K562 (cell line): ENCODE data around the gene EIF3K. TPM values are rescaled to one million over a fixed set of nuclear protein-coding genes. Genes with fewer than 3 reads are reported as not detected.

Source experiments
- EP300 ChIP-seq: IDR thresholded peaks from 2 replicates; pipeline ENCODE4 v1.6.1; 2012; ENCODE audit warnings: low read length, improper control_type of control experiment
- ETV5 ChIP-seq: sonication (generic); formaldehyde crosslinking; IDR thresholded peaks from 2 replicates; pipeline ENCODE4 v1.4.0; 2020; ENCODE audit warnings: low read depth, mild to moderate bottlenecking, missing genetic modification reagents
- GABPB2 ChIP-seq: fragments of 250-450 bp; sonication (Bioruptor Pico); conservative IDR thresholded peaks from 2 replicates; pipeline ENCODE4 v1.5.1; 2021; ENCODE audit warnings: mild to moderate bottlenecking
- NCOA6 ChIP-seq: fragments of 450-650 bp; IDR thresholded peaks from 2 replicates; pipeline ENCODE4 v1.6.1; 2017; ENCODE audit warnings: mild to moderate bottlenecking
- NFRKB ChIP-seq: fragments of 450-650 bp; IDR thresholded peaks from 2 replicates; pipeline ENCODE4 v1.6.1; 2016; ENCODE audit warnings: low read depth
- TARDBP ChIP-seq: fragments of 450-650 bp; IDR thresholded peaks from 2 replicates; pipeline ENCODE4 v1.6.1; 2016
- TCF7 ChIP-seq: sonication (generic); IDR thresholded peaks from 2 replicates; pipeline ENCODE4 v1.6.1; 2016; ENCODE audit warnings: antibody characterized with exemption, borderline replicate concordance
- ZNF76 ChIP-seq: fragments of 250-450 bp; sonication (Bioruptor Pico); IDR thresholded peaks from 2 replicates; pipeline ENCODE4 v1.4.0; 2020; ENCODE audit warnings: mild to moderate bottlenecking, moderate library complexity, borderline replicate concordance
- ZNF785 ChIP-seq: fragments of 250-450 bp; sonication (Bioruptor Pico); IDR thresholded peaks from 2 replicates; pipeline ENCODE4 v1.4.0; 2020; ENCODE audit warnings: mild to moderate bottlenecking
- polyA plus RNA-seq, 8 experiments: library from polyadenylated mRNA; depleted of rRNA in 4 of 8; stranded (reverse) in 5 of 8; unstranded in 3 of 8; fragments of >200 nt; fragmentation: Nextera tagmentation in 2 of 8; fragmentation: Illumina TruSeq in 1 of 8; extraction: Ambion mirVana in 2 of 8; extraction: Trizol in 1 of 8; gene quantifications; 2 replicates each; pipeline versions ENCODE4 v1.2.1 to v1.2.3, GENCODE V29; 2011 to 2014; ENCODE audit warnings: inconsistent platforms in 1 of 8, missing spikeins in 1 of 8
- total RNA-seq, 7 experiments: library from RNA; depleted of rRNA in 6 of 7; stranded (reverse); fragments of >200 nt in 6 of 7; fragmentation: Illumina TruSeq in 2 of 7; extraction: Trizol in 2 of 7; gene quantifications; 2 replicates each; pipeline versions ENCODE4 v1.2.1 to v1.2.3, GENCODE V29; 2011 to 2021; ENCODE audit warnings: low replicate concordance in 1 of 7
- TF ChIP-seq, protein P1 (sequence below): sonication (generic); formaldehyde crosslinking; IDR thresholded peaks from 2 replicates; pipeline ENCODE4 v1.8.0; 2023; ENCODE audit warnings: missing genetic modification reagents, mild to moderate bottlenecking, borderline replicate concordance
- TF ChIP-seq, protein P2 (sequence below): sonication (generic); formaldehyde crosslinking; IDR thresholded peaks from 2 replicates; pipeline ENCODE4 v1.8.1; 2023; ENCODE audit warnings: mild to moderate bottlenecking, missing genetic modification reagents
- TF ChIP-seq, protein P3 (sequence below): fragments of 250-450 bp; sonication (Bioruptor Pico); IDR thresholded peaks from 2 replicates; pipeline ENCODE4 v1.4.0; 2020

Gene EIF3K
- total and polyA plus RNA-seq, 9 of the 15 experiments (the other 6 are each of a cell fraction or from before 2014, with no cell fraction given), result 387 to 1,827 (median 733) TPM

DNA sequence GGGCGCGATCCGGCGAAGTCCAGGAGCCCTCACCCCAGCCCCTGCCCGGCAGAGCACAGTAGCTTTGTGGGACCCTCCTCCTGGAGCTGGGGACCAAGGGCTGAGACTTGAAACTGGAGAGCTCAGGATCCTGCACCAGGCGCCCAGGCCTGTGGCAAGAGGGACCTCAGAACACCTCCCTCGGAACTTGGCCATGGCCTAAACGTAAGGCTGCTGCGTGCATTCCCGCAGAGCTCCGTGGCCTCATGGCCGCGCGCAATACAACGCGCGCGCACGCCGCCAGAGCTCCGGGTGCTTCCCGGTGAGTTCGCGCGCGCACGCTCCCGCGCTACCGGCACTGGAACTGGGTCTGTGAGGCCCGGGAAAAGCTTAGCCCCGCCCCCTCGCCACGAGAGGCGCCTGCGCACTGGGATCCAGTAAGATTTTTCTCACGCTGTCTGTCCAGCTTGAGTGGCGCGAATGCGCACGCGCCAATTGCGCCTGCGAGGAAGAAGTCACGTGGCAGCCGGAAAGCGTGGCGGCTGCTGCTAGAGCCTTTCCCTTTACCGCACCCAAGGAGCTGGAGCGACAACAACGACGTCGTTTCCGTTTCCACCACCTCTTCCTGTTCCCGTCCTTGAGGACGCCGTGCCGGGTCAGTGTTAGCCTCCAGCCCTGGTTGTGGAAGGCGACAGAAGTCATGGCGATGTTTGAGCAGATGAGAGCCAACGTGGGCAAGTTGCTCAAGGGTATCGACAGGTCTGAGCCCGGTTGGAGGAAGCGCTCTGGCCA, at the start of gene EIF3K (continued):
- TF ChIP-seq NFRKB (no peak; the same call in 1 of the 2 replicates), TARDBP (no peak), ZNF785 (CRISPR knock-in tag) (no peak), TCF7 (peak; percentile 24; the same call in 1 of the 2 replicates), GABPB2 (no peak), NCOA6 (no peak), ZNF76 (CRISPR knock-in tag) (peak; percentile 71; the same call in 1 of the 2 replicates), ETV5 (CRISPR knock-in tag) (peak; percentile 48; the same call in 1 of the 2 replicates), EP300 (no peak)
- TF ChIP-seq, protein P1, sequence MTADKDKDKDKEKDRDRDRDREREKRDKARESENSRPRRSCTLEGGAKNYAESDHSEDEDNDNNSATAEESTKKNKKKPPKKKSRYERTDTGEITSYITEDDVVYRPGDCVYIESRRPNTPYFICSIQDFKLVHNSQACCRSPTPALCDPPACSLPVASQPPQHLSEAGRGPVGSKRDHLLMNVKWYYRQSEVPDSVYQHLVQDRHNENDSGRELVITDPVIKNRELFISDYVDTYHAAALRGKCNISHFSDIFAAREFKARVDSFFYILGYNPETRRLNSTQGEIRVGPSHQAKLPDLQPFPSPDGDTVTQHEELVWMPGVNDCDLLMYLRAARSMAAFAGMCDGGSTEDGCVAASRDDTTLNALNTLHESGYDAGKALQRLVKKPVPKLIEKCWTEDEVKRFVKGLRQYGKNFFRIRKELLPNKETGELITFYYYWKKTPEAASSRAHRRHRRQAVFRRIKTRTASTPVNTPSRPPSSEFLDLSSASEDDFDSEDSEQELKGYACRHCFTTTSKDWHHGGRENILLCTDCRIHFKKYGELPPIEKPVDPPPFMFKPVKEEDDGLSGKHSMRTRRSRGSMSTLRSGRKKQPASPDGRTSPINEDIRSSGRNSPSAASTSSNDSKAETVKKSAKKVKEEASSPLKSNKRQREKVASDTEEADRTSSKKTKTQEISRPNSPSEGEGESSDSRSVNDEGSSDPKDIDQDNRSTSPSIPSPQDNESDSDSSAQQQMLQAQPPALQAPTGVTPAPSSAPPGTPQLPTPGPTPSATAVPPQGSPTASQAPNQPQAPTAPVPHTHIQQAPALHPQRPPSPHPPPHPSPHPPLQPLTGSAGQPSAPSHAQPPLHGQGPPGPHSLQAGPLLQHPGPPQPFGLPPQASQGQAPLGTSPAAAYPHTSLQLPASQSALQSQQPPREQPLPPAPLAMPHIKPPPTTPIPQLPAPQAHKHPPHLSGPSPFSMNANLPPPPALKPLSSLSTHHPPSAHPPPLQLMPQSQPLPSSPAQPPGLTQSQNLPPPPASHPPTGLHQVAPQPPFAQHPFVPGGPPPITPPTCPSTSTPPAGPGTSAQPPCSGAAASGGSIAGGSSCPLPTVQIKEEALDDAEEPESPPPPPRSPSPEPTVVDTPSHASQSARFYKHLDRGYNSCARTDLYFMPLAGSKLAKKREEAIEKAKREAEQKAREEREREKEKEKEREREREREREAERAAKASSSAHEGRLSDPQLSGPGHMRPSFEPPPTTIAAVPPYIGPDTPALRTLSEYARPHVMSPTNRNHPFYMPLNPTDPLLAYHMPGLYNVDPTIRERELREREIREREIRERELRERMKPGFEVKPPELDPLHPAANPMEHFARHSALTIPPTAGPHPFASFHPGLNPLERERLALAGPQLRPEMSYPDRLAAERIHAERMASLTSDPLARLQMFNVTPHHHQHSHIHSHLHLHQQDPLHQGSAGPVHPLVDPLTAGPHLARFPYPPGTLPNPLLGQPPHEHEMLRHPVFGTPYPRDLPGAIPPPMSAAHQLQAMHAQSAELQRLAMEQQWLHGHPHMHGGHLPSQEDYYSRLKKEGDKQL, result no peak
- TF ChIP-seq, protein P2, sequence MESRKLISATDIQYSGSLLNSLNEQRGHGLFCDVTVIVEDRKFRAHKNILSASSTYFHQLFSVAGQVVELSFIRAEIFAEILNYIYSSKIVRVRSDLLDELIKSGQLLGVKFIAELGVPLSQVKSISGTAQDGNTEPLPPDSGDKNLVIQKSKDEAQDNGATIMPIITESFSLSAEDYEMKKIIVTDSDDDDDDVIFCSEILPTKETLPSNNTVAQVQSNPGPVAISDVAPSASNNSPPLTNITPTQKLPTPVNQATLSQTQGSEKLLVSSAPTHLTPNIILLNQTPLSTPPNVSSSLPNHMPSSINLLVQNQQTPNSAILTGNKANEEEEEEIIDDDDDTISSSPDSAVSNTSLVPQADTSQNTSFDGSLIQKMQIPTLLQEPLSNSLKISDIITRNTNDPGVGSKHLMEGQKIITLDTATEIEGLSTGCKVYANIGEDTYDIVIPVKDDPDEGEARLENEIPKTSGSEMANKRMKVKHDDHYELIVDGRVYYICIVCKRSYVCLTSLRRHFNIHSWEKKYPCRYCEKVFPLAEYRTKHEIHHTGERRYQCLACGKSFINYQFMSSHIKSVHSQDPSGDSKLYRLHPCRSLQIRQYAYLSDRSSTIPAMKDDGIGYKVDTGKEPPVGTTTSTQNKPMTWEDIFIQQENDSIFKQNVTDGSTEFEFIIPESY (CRISPR knock-in tag), result peak; percentile 56; the same call in 1 of the 2 replicates
- TF ChIP-seq, protein P3, sequence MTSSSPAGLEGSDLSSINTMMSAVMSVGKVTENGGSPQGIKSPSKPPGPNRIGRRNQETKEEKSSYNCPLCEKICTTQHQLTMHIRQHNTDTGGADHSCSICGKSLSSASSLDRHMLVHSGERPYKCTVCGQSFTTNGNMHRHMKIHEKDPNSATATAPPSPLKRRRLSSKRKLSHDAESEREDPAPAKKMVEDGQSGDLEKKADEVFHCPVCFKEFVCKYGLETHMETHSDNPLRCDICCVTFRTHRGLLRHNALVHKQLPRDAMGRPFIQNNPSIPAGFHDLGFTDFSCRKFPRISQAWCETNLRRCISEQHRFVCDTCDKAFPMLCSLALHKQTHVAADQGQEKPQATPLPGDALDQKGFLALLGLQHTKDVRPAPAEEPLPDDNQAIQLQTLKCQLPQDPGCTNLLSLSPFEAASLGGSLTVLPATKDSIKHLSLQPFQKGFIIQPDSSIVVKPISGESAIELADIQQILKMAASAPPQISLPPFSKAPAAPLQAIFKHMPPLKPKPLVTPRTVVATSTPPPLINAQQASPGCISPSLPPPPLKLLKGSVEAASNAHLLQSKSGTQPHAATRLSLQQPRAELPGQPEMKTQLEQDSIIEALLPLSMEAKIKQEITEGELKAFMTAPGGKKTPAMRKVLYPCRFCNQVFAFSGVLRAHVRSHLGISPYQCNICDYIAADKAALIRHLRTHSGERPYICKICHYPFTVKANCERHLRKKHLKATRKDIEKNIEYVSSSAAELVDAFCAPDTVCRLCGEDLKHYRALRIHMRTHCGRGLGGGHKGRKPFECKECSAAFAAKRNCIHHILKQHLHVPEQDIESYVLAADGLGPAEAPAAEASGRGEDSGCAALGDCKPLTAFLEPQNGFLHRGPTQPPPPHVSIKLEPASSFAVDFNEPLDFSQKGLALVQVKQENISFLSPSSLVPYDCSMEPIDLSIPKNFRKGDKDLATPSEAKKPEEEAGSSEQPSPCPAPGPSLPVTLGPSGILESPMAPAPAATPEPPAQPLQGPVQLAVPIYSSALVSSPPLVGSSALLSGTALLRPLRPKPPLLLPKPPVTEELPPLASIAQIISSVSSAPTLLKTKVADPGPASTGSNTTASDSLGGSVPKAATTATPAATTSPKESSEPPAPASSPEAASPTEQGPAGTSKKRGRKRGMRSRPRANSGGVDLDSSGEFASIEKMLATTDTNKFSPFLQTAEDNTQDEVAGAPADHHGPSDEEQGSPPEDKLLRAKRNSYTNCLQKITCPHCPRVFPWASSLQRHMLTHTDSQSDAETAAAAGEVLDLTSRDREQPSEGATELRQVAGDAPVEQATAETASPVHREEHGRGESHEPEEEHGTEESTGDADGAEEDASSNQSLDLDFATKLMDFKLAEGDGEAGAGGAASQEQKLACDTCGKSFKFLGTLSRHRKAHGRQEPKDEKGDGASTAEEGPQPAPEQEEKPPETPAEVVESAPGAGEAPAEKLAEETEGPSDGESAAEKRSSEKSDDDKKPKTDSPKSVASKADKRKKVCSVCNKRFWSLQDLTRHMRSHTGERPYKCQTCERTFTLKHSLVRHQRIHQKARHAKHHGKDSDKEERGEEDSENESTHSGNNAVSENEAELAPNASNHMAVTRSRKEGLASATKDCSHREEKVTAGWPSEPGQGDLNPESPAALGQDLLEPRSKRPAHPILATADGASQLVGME (CRISPR knock-in tag), result peak; percentile 82; the same call in 1 of the 2 replicates
